AG09319 (cell line): Measurements from ENCODE around the gene CERCAM.

Experiments used
- DNase-seq: peaks from one replicate; pipeline ENCODE4 v3.0.0-alpha.2; 2010; ENCODE audit warnings: low read depth; ENCODE audit errors: extremely low read depth
- CTCF ChIP-seq: IDR thresholded peaks from 2 replicates; pipeline ENCODE4 v1.5.1; 2011; ENCODE audit warnings: low read depth, mild to moderate bottlenecking, inconsistent platforms, low read length, moderate library complexity

Gene CERCAM

GRCh38 chr9:128394379-128395168, 26.1 kb upstream of the CERCAM start:
- TF ChIP-seq CTCF: no peak
- DNase-seq: no peak

- no peak for DNase-seq
- no peak for TF ChIP-seq CTCF
Observed at GRCh38 chr9:128396970-128397613, 23.6 kb upstream of the CERCAM start.

GRCh38 chr9:128397831-128398230, 22.8 kb upstream of the CERCAM start:
- TF ChIP-seq CTCF: no peak
- DNase-seq: no peak

GRCh38 chr9:128399861-128400260, 20.8 kb upstream of the CERCAM start:
- DNase-seq: no peak

GRCh38 chr9:128404560-128404959, 16.1 kb upstream of the CERCAM start:
- TF ChIP-seq CTCF: no peak
- DNase-seq: no peak

More at GRCh38 chr9:128399861-128400260, 20.8 kb upstream of the CERCAM start:
- TF ChIP-seq CTCF: no peak

- no peak for DNase-seq
- no peak for TF ChIP-seq CTCF
Observed at GRCh38 chr9:128405077-128405779, 15.4 kb upstream of the CERCAM start.

- no peak for TF ChIP-seq CTCF
- no peak for DNase-seq
Observed at GRCh38 chr9:128405780-128406171, 14.9 kb upstream of the CERCAM start.
